GM18526 (cell line): ENCODE results near the gene SEMA7A.

ENCODE experiments used
- POLR2A ChIP-seq: IDR thresholded peaks from 3 replicates; pipeline ENCODE4 v1.6.1; 2011; ENCODE audit not compliant: insufficient read length; ENCODE audit errors: extremely low read depth

Gene SEMA7A, protein sequence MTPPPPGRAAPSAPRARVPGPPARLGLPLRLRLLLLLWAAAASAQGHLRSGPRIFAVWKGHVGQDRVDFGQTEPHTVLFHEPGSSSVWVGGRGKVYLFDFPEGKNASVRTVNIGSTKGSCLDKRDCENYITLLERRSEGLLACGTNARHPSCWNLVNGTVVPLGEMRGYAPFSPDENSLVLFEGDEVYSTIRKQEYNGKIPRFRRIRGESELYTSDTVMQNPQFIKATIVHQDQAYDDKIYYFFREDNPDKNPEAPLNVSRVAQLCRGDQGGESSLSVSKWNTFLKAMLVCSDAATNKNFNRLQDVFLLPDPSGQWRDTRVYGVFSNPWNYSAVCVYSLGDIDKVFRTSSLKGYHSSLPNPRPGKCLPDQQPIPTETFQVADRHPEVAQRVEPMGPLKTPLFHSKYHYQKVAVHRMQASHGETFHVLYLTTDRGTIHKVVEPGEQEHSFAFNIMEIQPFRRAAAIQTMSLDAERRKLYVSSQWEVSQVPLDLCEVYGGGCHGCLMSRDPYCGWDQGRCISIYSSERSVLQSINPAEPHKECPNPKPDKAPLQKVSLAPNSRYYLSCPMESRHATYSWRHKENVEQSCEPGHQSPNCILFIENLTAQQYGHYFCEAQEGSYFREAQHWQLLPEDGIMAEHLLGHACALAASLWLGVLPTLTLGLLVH

DNA sequence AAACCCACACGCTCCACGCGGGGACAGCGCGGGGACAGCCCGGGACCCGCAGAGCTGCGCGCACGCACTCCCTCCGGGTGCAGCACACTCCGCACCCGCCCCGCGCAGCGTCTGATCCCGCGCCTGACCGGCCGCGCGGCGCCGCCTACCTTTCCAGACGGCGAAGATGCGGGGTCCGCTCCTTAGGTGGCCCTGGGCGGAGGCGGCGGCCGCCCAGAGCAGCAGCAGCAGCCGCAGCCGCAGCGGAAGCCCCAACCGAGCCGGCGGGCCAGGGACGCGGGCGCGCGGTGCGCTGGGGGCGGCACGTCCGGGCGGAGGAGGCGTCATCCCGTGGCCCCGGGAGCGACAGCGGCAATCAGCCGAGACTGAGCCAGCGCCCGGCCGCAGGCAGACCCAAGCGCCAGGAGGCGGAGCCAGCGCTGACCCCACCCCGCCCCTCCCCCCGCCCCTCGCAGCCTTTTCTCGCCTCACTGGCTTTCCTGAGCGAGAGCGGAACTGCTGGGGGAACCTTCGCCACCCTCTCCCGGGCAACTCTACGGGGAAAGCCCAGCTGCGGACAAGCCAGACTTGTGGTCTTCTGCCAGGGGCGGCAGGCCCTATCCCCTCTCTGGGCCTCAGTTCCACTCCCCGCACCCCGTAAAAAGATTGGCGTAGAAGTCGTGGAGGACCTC, at the start of gene SEMA7A:
SEMA7A (minus strand) TSS at position 367 of the 671 bp plus-strand sequence; CDS start at position 327, 40 bp downstream.
- peak; percentile 99 for TF ChIP-seq POLR2A

DNA sequence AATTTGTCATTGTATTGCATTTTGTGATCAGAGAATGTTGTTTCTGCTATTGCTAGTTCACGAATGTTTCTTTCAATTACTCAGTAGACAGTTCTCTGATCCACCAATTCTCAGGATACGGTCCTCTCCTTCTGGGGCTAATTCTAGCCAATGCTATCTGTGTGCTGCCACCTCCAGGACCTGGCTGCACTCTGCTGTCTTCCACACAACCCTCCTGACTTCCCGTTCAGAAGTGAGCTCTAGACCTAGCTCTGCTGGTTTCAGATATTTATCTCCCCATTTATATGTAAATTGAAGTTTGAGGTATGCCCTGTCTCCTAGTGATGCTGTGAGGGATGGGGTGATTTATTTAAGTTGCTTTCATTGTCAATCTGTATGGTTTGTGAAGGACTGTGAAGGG, 48.9 kb upstream of the SEMA7A start:
- TF ChIP-seq POLR2A, result no peak

DNA sequence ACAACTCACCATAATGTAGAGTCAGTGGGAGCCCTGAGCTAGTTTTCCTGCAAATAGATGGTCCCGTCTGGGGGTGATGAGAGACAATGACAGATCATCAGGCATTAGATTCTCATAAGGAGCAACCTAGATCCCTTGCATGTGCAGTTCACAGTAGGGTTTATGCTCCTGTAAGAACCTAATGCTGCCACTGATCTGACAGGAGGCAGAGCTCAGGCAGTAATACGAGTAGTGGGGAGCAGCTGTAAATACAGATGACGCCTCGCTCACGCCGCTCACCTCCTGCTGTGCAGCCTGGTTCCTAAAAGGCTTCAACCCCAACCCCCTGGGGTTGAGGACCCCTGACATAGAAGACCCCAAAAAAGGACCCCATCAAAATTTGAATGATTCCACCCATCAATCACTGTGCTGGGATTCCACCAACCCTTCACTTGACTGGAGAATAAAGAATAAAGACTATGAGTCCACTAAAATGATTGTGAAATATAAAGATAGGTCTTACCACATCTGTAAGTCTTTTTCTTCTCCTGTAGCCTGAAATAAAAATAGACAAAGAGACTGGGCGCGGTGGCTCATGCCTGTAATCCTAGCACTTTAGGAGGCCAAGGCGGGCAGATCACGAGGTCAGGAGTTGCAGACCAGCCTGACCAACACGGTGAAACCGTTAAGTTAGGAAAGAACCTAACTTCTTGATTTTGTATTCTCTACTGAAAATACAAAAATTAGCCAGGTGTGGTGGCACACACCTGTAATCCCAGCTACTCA, 37.1 kb upstream of the SEMA7A start:
- TF ChIP-seq POLR2A, result no peak

DNA sequence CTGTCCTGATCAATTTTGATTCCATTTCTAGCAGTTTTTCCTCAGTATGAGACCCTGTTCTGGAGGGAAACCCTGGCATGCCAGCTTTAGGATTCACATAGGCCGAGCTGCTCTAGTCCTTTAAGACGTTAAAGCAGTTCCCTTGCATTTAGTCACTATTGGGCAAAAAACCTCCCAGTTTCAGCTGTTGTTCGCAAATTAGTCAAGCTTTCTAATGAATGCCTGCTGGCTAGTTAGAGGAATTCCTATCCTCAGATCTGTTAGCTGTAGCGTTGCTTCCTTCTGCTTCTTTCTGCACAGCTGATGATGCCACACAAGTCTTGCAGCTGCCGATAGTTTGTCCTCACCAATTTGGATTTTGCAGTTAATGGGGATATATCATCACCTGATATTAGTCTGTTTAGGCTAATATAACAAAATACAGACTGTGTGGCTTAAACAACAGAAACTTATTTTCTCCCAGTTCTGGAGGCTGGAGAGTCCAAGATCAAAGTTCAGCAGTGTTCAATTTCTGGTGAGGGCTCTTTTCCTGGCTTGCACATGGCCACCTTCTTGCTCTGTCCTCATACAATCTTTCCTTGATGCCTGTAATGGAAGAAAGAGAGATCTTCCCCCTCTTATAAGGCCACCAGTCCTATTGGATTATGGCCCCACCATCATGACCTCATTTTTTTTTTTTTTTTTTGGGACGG, 34.7 kb upstream of the SEMA7A start:
- TF ChIP-seq POLR2A, result no peak

DNA sequence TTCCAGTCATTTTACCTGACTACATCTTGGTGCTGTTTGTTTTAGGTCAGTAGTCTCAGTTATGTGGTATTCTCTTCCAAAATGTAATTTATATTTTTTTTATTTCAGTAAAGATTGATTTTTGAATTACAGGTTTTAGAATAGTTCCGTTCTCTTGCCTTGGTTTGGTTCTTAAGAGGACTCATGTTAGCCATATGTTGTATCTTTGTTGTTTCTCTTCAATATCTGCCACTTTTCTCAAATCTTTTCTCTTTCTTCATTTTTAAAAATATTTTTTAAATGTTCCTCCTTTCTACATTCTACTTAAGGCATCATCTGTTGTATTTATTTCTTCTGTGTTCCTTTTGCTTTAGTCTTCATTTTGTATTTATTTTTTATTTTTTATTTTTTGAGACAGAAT, 32.8 kb upstream of the SEMA7A start:
- no peak for TF ChIP-seq POLR2A

DNA sequence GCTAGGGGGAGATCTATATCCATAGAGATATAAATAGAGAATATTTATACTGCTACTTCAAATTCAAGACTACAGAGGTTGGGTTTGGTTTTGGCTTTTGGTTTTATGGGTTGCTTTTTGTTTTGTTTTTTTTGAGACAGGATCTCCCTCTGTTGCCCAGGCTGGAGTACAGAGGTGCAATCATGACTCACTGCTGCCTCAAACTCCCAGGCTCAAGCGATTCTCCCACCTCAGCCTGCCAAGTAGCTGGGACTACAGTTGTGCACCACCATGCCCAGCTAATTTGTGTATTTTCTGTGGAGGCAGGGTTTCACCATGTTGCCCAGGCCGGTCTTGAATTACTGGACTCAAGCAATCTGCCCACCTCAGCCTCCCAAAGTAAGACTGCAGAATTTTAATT, 31.1 kb upstream of the SEMA7A start:
- no peak for TF ChIP-seq POLR2A

DNA sequence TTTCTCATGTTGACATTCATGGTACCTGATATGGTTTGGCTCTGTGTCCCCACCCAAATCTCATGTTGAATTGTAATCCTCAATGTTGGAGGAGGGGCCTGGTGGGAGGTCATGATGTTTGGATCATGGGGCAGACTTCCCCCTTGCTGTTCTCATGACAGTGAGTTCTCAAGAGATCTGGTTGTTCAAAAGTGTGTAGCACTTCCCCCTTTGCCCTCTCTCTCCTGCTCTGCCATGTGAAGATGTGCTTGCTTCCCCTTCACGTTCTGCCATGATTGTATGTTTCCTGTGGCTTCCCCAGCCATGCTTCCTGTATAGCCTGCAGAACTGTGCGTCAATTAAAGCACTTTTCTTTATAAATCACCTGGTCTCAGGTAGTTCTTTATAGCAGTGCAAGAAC, 30.5 kb upstream of the SEMA7A start:
- TF ChIP-seq POLR2A, result no peak

DNA sequence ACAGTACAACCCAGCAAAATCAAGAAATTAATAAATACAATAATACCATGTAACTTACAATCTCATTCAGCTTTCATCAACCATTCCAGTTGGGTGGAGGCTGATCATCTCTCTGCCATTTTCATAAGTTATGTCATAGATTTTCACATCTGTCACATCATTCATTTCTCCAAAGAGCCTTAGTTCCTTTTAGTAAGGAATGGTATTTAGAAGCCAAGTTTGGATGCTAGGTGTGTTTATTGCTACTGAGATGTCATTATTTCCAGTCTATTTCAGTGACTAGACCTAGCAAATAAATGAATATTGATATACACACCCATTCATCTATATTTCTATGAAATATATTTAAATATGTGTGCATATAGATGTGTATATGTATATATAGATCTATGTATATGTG, 29.9 kb upstream of the SEMA7A start:
- TF ChIP-seq POLR2A, result no peak

DNA sequence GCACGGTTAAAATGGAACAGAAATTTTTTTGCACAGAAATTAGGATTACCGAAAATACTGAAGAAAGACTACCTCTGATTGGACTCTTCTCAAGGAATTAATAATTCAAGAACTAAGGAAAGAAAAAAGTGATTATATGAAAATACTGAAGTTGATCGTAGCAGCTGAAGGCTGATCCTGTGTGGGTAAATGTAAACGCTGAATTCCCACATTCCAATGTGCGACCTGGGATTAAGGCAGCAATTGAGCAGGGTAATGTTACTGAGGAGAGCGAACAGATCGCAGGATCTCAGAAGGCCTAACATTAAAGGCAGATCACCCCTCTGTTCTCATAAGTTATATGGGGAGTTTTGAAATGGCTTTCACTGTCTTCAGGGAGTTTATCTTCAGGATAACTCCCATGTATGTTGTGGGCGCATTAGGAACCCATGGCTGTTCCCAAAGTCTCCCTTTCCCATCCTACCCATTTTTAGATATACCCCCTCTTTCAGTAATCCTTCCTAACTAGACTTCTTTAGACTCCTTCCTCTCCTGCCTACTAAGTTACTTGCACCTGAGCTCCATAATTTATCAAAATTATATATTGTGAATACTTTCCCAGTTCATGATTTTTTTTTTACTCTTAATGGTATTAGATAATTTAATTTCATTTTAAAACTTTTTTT, 28.2 kb upstream of the SEMA7A start:
- no peak for TF ChIP-seq POLR2A

DNA sequence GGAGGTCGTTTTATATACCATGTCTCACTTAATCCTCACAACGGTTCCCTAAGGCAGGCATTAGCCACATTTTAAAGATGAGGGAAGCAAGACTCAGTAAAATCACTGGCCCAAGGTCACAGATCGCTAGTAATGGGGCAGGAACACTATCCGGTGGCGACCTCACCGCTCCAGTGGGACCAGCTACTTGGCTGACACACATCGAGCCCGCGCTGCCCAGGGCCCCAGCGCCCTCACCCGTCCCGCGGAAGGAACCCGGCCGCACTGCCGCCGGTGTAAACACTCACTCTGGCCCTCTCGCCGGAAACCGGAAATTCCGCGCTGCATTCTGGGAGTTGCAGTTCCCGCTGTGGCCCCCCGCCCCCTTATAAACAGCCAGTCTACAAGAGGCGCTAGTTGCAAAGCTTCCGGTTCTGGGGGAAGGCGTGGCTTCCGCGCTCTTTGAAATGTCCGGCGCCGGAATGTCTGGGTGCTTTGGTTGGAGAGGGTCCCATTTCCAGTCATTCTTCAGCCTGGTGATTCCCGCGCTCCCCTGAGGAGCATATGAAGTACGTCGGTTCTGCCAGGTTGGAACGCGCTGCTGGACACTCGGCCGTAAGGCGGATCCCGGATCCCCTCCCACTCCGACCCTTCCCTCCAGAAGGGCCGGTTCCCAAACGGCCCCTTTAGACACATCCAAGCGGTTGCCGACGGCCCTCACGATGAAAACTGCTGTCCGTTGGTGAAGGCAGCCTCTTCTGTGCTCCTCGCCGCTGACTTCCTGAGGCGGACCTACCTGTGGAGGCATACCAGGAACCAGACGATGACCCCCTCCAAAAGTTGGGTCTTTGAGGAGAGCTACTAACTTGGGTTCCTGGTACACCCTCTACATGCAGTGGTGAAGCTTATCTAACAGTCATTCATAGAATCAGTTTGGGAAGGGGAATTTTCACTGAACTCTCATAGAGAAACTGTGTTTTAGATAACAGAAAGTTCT, 27.4 kb upstream of the SEMA7A start, which contains the start of gene UBL7:
UBL7 (minus strand) TSS at position 290 of the 976 bp plus-strand sequence. CDS start 2,293 bp downstream, outside the sequence.
- TF ChIP-seq POLR2A, result peak; percentile 98

DNA sequence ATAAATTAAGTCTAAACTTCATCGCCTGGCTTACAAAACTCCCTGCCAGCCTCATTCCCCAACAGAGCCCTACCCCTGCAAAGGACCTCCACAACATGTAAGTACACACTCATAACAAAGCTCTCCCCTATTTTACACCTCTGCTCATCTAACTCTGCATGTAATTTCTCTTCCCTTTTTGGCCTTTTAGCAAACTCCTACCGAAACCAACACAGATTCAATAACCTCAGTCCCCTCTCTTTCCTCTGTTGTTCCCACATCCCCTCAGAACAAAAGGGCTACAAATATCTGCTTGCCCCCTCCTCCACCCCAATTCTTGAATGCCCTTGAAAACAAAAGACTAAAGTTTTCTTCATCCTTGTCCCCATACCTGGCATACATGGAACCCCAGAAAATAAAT, 26.5 kb upstream of the SEMA7A start:
- TF ChIP-seq POLR2A, result no peak

DNA sequence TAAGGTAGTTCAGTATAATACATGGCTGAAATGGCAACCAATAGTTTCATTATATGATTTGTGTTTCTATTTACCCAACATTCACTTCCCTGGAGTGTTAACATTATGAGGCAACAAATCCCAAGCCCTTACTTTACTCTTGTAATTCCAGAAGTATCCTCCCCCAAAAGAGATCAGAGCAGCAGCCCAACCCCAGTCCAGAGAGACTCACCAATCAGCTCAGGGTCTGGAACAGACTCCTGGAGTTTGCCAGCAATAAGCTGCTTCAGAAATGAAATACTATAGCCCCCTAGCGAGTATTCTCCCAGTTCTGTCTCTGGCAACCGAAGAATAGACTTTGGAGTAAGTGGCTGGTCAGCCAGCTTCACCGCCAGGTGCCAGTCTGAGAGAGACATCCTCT, 24.7 kb upstream of the SEMA7A start:
- no peak for TF ChIP-seq POLR2A

DNA sequence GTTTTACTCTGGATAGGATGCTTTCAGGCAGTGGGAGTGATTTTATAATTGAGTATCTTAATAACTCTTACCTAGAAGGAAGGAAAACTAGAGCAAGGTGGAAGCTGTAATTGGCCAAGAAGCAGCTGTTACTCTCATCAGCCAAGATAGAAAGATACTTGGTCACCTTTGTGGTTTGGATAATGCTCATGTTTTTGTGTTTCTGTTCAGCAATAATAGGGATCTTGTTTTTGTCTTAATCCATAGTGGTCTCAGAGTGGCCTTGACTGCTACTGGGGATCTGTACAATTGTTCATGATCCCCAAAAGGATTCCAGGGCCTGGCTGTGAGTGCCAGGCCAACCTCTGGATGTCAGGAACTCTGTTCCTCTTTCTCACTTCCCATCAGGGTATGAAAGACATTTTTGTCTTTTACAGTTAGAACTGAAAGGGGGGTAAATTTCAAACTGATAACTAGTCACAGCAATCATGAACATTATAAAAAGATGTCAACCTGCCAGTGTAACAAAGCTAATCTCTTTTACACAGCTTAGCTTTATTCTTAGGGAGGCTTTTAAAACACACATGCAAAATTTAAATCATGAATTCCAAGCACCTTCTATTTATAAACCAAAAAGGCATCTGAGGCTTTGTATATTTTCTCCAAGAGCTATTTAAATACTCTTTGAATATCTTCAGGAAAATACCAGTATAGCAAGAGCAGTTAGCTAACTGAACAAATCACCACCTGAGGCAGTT, 21.2 kb upstream of the SEMA7A start:
- no peak for TF ChIP-seq POLR2A
